ENCODE measurements around the gene CLDN20. TPM values are rescaled to one million over a fixed set of nuclear protein-coding genes. Genes with fewer than 3 reads are reported as not detected.

CLDN20 gene
- total and polyA plus RNA-seq, 2 of the 4 experiments (the other 2 are of a cell fraction), result not detected

DNA sequence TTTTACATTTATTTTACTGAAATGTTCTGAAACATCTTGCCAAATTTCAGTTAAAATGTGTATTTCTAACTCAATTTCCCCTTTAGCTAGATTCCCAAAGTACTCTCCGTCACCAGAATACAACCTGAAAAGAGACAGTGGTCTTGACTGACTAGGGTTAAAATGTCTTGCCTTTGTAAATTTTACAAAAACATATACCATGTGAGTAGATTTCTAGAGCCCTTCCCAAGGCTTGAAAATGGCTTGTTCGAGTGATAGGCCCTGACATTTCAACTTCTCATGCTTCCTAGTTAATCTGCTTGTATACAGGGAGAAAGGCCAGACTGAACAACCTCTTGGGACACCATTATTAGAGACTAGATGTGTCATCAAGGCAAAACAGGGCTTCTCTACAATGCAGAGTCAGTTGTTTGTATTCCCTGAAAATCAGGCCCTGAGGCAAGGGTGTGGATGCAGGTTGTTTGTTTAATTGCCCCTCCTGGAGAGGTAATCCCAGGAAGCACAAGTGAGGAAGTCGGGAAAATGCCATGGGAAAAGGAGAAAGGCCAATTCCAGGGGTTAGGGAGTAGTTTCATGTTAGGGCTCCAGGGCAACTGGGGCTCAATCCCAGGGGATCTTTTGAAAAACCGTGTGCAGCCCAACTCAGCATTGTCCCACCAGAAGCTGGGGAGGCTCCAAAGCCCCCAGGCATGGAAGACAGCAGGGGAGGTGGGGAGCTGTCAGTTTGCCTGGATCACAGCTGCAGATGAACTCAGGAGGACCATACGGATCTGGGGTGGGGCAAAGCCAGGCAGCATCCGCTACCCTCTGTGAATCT lies 62.1 kb downstream of the CLDN20 start:
- BruUV-seq (replicated peaks), result no TSS peak
- peak overlapping the region; percentile 57 for H4K91ac ChIP-seq (ENCODE audit: insufficient read depth, low read depth, low read length)
- no peak overlapping the region for H3K4me3 ChIP-seq (ENCODE audit: insufficient read depth, low read depth, low read length)
- no peak overlapping the region for H3K9ac ChIP-seq (ENCODE audit: low read depth, low read length)
- H2AK5ac ChIP-seq (ENCODE audit: low read depth, low read length), result peak overlapping the region; percentile 45; the same call in 1 of the 2 replicates
- WGBS, 2 experiments (ENCODE audit: extremely low coverage in 2 of 2, insufficient read length in 1 of 2), result 60% methylated on average over 1 of the region's 6 CpGs; no CpG with 5 or more reads in 1 of the 2 experiments
- ChIA-PET CTCF (no interaction called here), POLR2A (ENCODE audit: unreplicated experiment) (no interaction called here)
- no peak overlapping the region for H2AFZ ChIP-seq (replicated peaks; ENCODE audit: low read length, poor library complexity)
- in situ Hi-C loops (cut with MboI; ENCODE audit: low sequenced_read_pairs) (loop anchor here (5.0 to 25.0 kb wide), 7 partner anchors 171 to 1861 kb away; no protein-coding TSS in a partner anchor), dilution Hi-C loops (cut with HindIII; ENCODE audit: low sequenced_read_pairs, unreplicated experiment) (no loop called here), intact Hi-C loops (cut with micrococcal nuclease) (loop anchor here (2.0 to 10.0 kb wide), 10 partner anchors 456 to 1949 kb away; partner anchors contain the start of gene ARID1B)
- H3K9me1 ChIP-seq (ENCODE audit: insufficient read depth, low read length), result 0 out of 2 replicates have a peak, but pooled peaks cover 3% of the 10 kb centered on the region
- peaks cover 7% of the 10 kb centered on the region; the same call in 1 of the 2 replicates for H3K4me1 ChIP-seq (ENCODE audit: control insufficient read depth, insufficient read depth, low read length)
- ATAC-seq (ENCODE audit: low read depth) (no peak), DNase-seq (no peak)
- no peak overlapping the region for H2AK9ac ChIP-seq (replicated peaks; ENCODE audit: low read depth, low read length, poor library complexity)
- no peak overlapping the region for H3K4me2 ChIP-seq (ENCODE audit: low read depth, low read length)
- H3K4ac ChIP-seq (ENCODE audit: low read depth, low read length), result peak overlapping the region; percentile 37; the same call in 1 of the 2 replicates
- TF ChIP-seq NFE2L2 (IDR thresholded peaks at IDR 0.05; ENCODE audit: low read depth, low read length), result no peak
- H2BK15ac ChIP-seq (ENCODE audit: low read depth, low read length), result peak overlapping the region; percentile 39; the same call in 1 of the 3 replicates
- no peaks in the 10 kb centered on the region; the same call in 1 of the 2 replicates for H3K36me3 ChIP-seq (ENCODE audit: control insufficient read depth, insufficient read depth, low read length)
- no peaks in the 10 kb centered on the region for H3K9me3 ChIP-seq (ENCODE audit: control insufficient read depth, insufficient read depth, low read length)
- 0 out of 2 replicates have a peak overlapping the region, but pooled peaks have one; percentile 35 for H3K14ac ChIP-seq (replicated peaks; ENCODE audit: low read depth, low read length)
- peak overlapping the region; percentile 66 for H2BK20ac ChIP-seq (ENCODE audit: low read depth, low read length)
- H4K5ac ChIP-seq (ENCODE audit: low read depth, low read length), result 0 out of 2 replicates have a peak overlapping the region, but pooled peaks have one; percentile 25
- no peaks in the 10 kb centered on the region for H3K79me1 ChIP-seq (ENCODE audit: low read depth in 1 of 2, low read length in 2 of 2)
- H3K27me3 ChIP-seq (ENCODE audit: control insufficient read depth, insufficient read depth, low read length), result no peaks in the 10 kb centered on the region
- peak overlapping the region; percentile 30 to 45; a peak in 2 of 4 replicates for H4K8ac ChIP-seq (ENCODE audit: low read depth in 2 of 2, low read length in 2 of 2)
- peak overlapping the region; percentile 46 for H3K18ac ChIP-seq (ENCODE audit: low read depth, low read length)
- H3K27ac ChIP-seq (ENCODE audit: insufficient read depth, low read length), result no peak overlapping the region
- H2BK5ac ChIP-seq (ENCODE audit: low read depth, low read length, poor library complexity, severe bottlenecking), result no peak overlapping the region
- H3K56ac ChIP-seq (ENCODE audit: extremely low read depth, insufficient read depth, low read length), result no peak overlapping the region
- H3K23ac ChIP-seq (ENCODE audit: low read depth, low read length), result no peak overlapping the region
- H4K20me1 ChIP-seq (ENCODE audit: insufficient read depth, low read length), result no peaks in the 10 kb centered on the region
- peak overlapping the region; percentile 59 for H2BK120ac ChIP-seq (ENCODE audit: low read depth, low read length)

Other genes with a start within 250 kb of the CLDN20 start
- gene TFB1M, start 50.5 kb downstream of the CLDN20 start, total RNA-seq (2012; rRNA removed), result 22.4 and 28.1 TPM in 2 replicates
- gene TFB1M, start 50.5 kb downstream of the CLDN20 start, polyA plus RNA-seq (2012; rRNA removed), result 17.5 and 18.1 TPM in 2 replicates
- gene NOX3, start 191.8 kb downstream of the CLDN20 start, total RNA-seq (2012; rRNA removed), result not detected in 2 replicates
- gene NOX3, start 191.8 kb downstream of the CLDN20 start, polyA plus RNA-seq (2012; rRNA removed), result not detected in 2 replicates

Data from IMR-90 (cell line).